Rectal smooth muscle tissue (tissue), 1 donor: ENCODE measurements around the gene GATA1.

ENCODE experiments used
- H3K27ac ChIP-seq: one replicate; pipeline ENCODE4 v1.7.0; 2013; ENCODE audit warnings: low read depth, low read length, inconsistent platforms
- H3K27me3 ChIP-seq: one replicate; pipeline ENCODE4 v1.7.0; 2013; ENCODE audit warnings: low read length; ENCODE audit not compliant: control insufficient read depth, insufficient read depth
- H3K36me3 ChIP-seq: one replicate; pipeline ENCODE4 v1.7.0; 2013; ENCODE audit warnings: low read length; ENCODE audit not compliant: control insufficient read depth, insufficient read depth
- H3K4me1 ChIP-seq: one replicate; pipeline ENCODE4 v1.7.0; 2013; ENCODE audit warnings: low read length; ENCODE audit not compliant: control insufficient read depth, insufficient read depth
- H3K4me3 ChIP-seq: one replicate; pipeline ENCODE4 v1.7.0; 2013; ENCODE audit warnings: low read length
- H3K9ac ChIP-seq: one replicate; pipeline ENCODE4 v1.7.0; 2013; ENCODE audit warnings: low read length

Gene GATA1

GRCh38 chrX:48786341-48786800, at the start of gene GATA1:
Gene GATA1, plus strand, starts transcription at chrX:48786590. Its CDS starts 4,520 bp downstream, at chrX:48791110.
- Histone ChIP-seq H3K4me1 (no peaks in the 10 kb centered on the region), H3K27me3 (peaks cover 4% of the 10 kb centered on the region), H3K9ac (no peak within 1 kb of the TSS), H3K27ac (no peak within 1 kb of the TSS), H3K36me3 (no peaks in the 10 kb centered on the region), H3K4me3 (no peak within 1 kb of the TSS)

GRCh38 chrX:48736878-48737212, 49.5 kb upstream of the GATA1 start:
- Histone ChIP-seq H3K27ac (no peak overlapping the region), H3K36me3 (no peaks in the 10 kb centered on the region), H3K9ac (no peak overlapping the region), H3K4me3 (peak overlapping the region; percentile 38), H3K4me1 (no peaks in the 10 kb centered on the region), H3K27me3 (no peaks in the 10 kb centered on the region)

GRCh38 chrX:48737213-48737938, 49.0 kb upstream of the GATA1 start:
- Histone ChIP-seq H3K36me3 (no peaks in the 10 kb centered on the region), H3K4me3 (peak overlapping the region; percentile 78), H3K27me3 (no peaks in the 10 kb centered on the region), H3K27ac (peak overlapping the region; percentile 85), H3K9ac (peak overlapping the region; percentile 66), H3K4me1 (no peaks in the 10 kb centered on the region)

GRCh38 chrX:48737940-48738339, 48.5 kb upstream of the GATA1 start:
- Histone ChIP-seq H3K4me3 (peak overlapping the region; percentile 78), H3K4me1 (no peaks in the 10 kb centered on the region), H3K36me3 (no peaks in the 10 kb centered on the region), H3K27ac (peak overlapping the region; percentile 85), H3K27me3 (no peaks in the 10 kb centered on the region), H3K9ac (peak overlapping the region; percentile 66)

- Histone ChIP-seq H3K27ac (no peak overlapping the region), H3K4me1 (no peaks in the 10 kb centered on the region), H3K27me3 (no peaks in the 10 kb centered on the region), H3K36me3 (no peaks in the 10 kb centered on the region), H3K4me3 (no peak overlapping the region), H3K9ac (no peak overlapping the region)
Measured at GRCh38 chrX:48741834-48742233, 44.6 kb upstream of the GATA1 start.

- H3K4me1 ChIP-seq, result no peaks in the 10 kb centered on the region
- no peak overlapping the region for H3K4me3 ChIP-seq
- no peaks in the 10 kb centered on the region for H3K27me3 ChIP-seq
- H3K36me3 ChIP-seq, result no peaks in the 10 kb centered on the region
- no peak overlapping the region for H3K27ac ChIP-seq
- no peak overlapping the region for H3K9ac ChIP-seq
Measured at GRCh38 chrX:48745222-48745621, 41.2 kb upstream of the GATA1 start.

- no peak overlapping the region for H3K4me3 ChIP-seq
Measured at GRCh38 chrX:48747415-48748016, 38.9 kb upstream of the GATA1 start.

GRCh38 chrX:48749182-48749581, 37.2 kb upstream of the GATA1 start:
- no peaks in the 10 kb centered on the region for H3K4me1 ChIP-seq
- no peak overlapping the region for H3K9ac ChIP-seq
- no peak overlapping the region for H3K27ac ChIP-seq
- no peaks in the 10 kb centered on the region for H3K27me3 ChIP-seq
- no peak overlapping the region for H3K4me3 ChIP-seq
- H3K36me3 ChIP-seq, result no peaks in the 10 kb centered on the region

More at GRCh38 chrX:48747415-48748016, 38.9 kb upstream of the GATA1 start:
- Histone ChIP-seq H3K27me3 (no peaks in the 10 kb centered on the region), H3K27ac (no peak overlapping the region), H3K9ac (no peak overlapping the region), H3K4me1 (no peaks in the 10 kb centered on the region), H3K36me3 (no peaks in the 10 kb centered on the region)

GRCh38 chrX:48751343-48751742, 35.0 kb upstream of the GATA1 start:
- no peak overlapping the region for H3K4me3 ChIP-seq
- H3K36me3 ChIP-seq, result no peaks in the 10 kb centered on the region
- H3K27ac ChIP-seq, result no peak overlapping the region
- no peak overlapping the region for H3K9ac ChIP-seq
- no peaks in the 10 kb centered on the region for H3K4me1 ChIP-seq
- H3K27me3 ChIP-seq, result peaks cover under 1% of the 10 kb centered on the region

- Histone ChIP-seq H3K36me3 (no peaks in the 10 kb centered on the region), H3K4me3 (no peak overlapping the region), H3K27me3 (peaks cover 2% of the 10 kb centered on the region), H3K27ac (no peak overlapping the region), H3K4me1 (no peaks in the 10 kb centered on the region), H3K9ac (no peak overlapping the region)
Measured at GRCh38 chrX:48752498-48752897, 33.9 kb upstream of the GATA1 start.

- Histone ChIP-seq H3K9ac (no peak overlapping the region), H3K27ac (no peak overlapping the region), H3K4me3 (no peak overlapping the region), H3K36me3 (no peaks in the 10 kb centered on the region), H3K27me3 (peaks cover 2% of the 10 kb centered on the region), H3K4me1 (no peaks in the 10 kb centered on the region)
Measured at GRCh38 chrX:48753708-48754228, 32.6 kb upstream of the GATA1 start.

GRCh38 chrX:48754238-48754637, 32.2 kb upstream of the GATA1 start:
- H3K4me3 ChIP-seq, result no peak overlapping the region
- H3K4me1 ChIP-seq, result no peaks in the 10 kb centered on the region
- H3K27me3 ChIP-seq, result peaks cover 2% of the 10 kb centered on the region
- no peak overlapping the region for H3K27ac ChIP-seq
- no peak overlapping the region for H3K9ac ChIP-seq
- H3K36me3 ChIP-seq, result no peaks in the 10 kb centered on the region
